HEK293 (cell line): ENCODE results near the gene KLK5.

Experiments used
- CTCF ChIA-PET: fragments of 350-600 bp; formaldehyde crosslinking; extraction: SDS; loops from one replicate; lab custom pipeline; 2021; ENCODE audit warnings: antibody characterized with exemption; lab: Yijun Ruan, JAX
- POLR2A ChIA-PET: fragments of 300-600 bp; formaldehyde crosslinking; extraction: SDS; loops from one replicate; lab custom pipeline; 2020; ENCODE audit warnings: antibody characterized with exemption, inconsistent platforms; lab: Yijun Ruan, JAX
- H3K27ac ChIP-seq: fragments of 200-500 bp; sonication (Bioruptor generic); 2 replicates; pipeline ENCODE4 v1.5.1; 2014; ENCODE audit warnings: low read depth, low read length, control low read depth, inconsistent platforms; ENCODE audit errors: extremely low read depth
- H3K36me3 ChIP-seq, 2 experiments: fragments of 200-500 bp in 1 of 2; sonication (Bioruptor generic) in 1 of 2; 1 replicate in 1 of 2; 2 replicates in 1 of 2; pipeline ENCODE4 v1.5.1; 2014 to 2017; ENCODE audit warnings: inconsistent platforms in 2 of 2, low read length in 2 of 2; ENCODE audit not compliant: control insufficient read depth in 2 of 2, insufficient read depth in 1 of 2
- H3K4me1 ChIP-seq: fragments of 200-500 bp; sonication (Bioruptor generic); 2 replicates; pipeline ENCODE4 v1.5.1; 2014; ENCODE audit warnings: mild to moderate bottlenecking, low read length, inconsistent platforms; ENCODE audit not compliant: control insufficient read depth, insufficient read depth
- H3K4me3 ChIP-seq: 2 replicates; pipeline ENCODE4 v1.5.1; 2011; ENCODE audit warnings: low read depth, mild to moderate bottlenecking, control low read depth, low read length, moderate library complexity
- H3K9me3 ChIP-seq: fragments of 200-500 bp; sonication (Bioruptor generic); 2 replicates; pipeline ENCODE4 v1.5.1; 2014; ENCODE audit warnings: low read depth, low read length, inconsistent platforms; ENCODE audit not compliant: control insufficient read depth, insufficient read depth
- BCL11A ChIP-seq: fragments of 450-650 bp; formaldehyde crosslinking; IDR thresholded peaks from 2 replicates; pipeline ENCODE4 v1.5.1; 2016; ENCODE audit warnings: low read depth, missing biosample characterization, missing genetic modification characterization
- BCL11B ChIP-seq: fragments of 450-650 bp; formaldehyde crosslinking; IDR thresholded peaks from 2 replicates; pipeline ENCODE4 v1.5.1; 2016; ENCODE audit warnings: low read depth, missing biosample characterization, missing genetic modification characterization
- CTCF ChIP-seq: fragments of 450-650 bp; formaldehyde crosslinking; IDR thresholded peaks from 2 replicates; pipeline ENCODE4 v1.5.1; 2016; ENCODE audit warnings: missing biosample characterization, missing genetic modification characterization
- PRDM1 ChIP-seq: fragments of 450-650 bp; formaldehyde crosslinking; IDR thresholded peaks from 2 replicates; pipeline ENCODE4; 2016; ENCODE audit warnings: missing biosample characterization, missing genetic modification characterization
- PRDM10 ChIP-seq: fragments of 450-650 bp; formaldehyde crosslinking; IDR thresholded peaks from 2 replicates; pipeline ENCODE4 v1.5.1; 2016; ENCODE audit warnings: missing biosample characterization, missing genetic modification characterization
- SCRT2 ChIP-seq: fragments of 450-650 bp; formaldehyde crosslinking; IDR thresholded peaks from 2 replicates; pipeline ENCODE4 v1.5.1; 2016; ENCODE audit warnings: missing biosample characterization, missing genetic modification characterization
- WT1 ChIP-seq: fragments of 450-650 bp; formaldehyde crosslinking; IDR thresholded peaks from 2 replicates; pipeline ENCODE4 v1.5.1; 2016; ENCODE audit warnings: missing biosample characterization, missing genetic modification characterization
- ZNF280D ChIP-seq: fragments of 450-650 bp; formaldehyde crosslinking; IDR thresholded peaks from 2 replicates; pipeline ENCODE4 v1.5.1; 2016; ENCODE audit warnings: missing biosample characterization, missing genetic modification characterization
- ZNF366 ChIP-seq: fragments of 450-650 bp; formaldehyde crosslinking; conservative IDR thresholded peaks from 2 replicates; pipeline ENCODE4 v1.5.1; 2016; ENCODE audit warnings: missing biosample characterization, missing genetic modification characterization
- ZNF529 ChIP-seq: fragments of 450-650 bp; formaldehyde crosslinking; IDR thresholded peaks from 2 replicates; pipeline ENCODE4 v1.5.1; 2017; ENCODE audit warnings: missing genetic modification characterization, missing biosample characterization; ENCODE audit not compliant: insufficient replicate concordance
- ZNF571 ChIP-seq: fragments of 450-650 bp; formaldehyde crosslinking; IDR thresholded peaks from 2 replicates; pipeline ENCODE4 v1.5.0; 2017; ENCODE audit warnings: missing biosample characterization, missing genetic modification characterization
- ZNF580 ChIP-seq: fragments of 450-650 bp; formaldehyde crosslinking; IDR thresholded peaks from 2 replicates; pipeline ENCODE4 v1.5.1; 2016; ENCODE audit warnings: missing biosample characterization, missing genetic modification characterization
- ZNF768 ChIP-seq: fragments of 450-650 bp; formaldehyde crosslinking; IDR thresholded peaks from 2 replicates; pipeline ENCODE4 v1.5.1; 2018; ENCODE audit warnings: missing biosample characterization, mild to moderate bottlenecking, missing genetic modification characterization

The KLK5 gene

GRCh38 chr19:50899569-50899968 lies 53.3 kb downstream of the KLK5 start (continued):
- no peak for TF ChIP-seq BCL11B

- TF ChIP-seq ZNF529 (tag by site-specific recombination) (no peak), WT1 (tag by site-specific recombination) (no peak), ZNF571 (no peak), PRDM10 (tag by site-specific recombination) (no peak), ZNF580 (tag by site-specific recombination) (no peak), ZNF280D (peak; percentile 75; the same call in 1 of the 2 replicates), ZNF366 (tag by site-specific recombination) (no peak), ZNF768 (tag by site-specific recombination) (peak; percentile 85), SCRT2 (tag by site-specific recombination) (no peak)
- CTCF ChIA-PET: interaction anchor here (0.6 to 2.1 kb wide), 6 partner anchors 8 to 113 kb away, joined by 3 to 18 read pairs (median 3); no protein-coding TSS in a partner anchor
- POLR2A ChIA-PET: no interaction called here
Observed at GRCh38 chr19:50898018-50898417, 54.8 kb downstream of the KLK5 start.

GRCh38 chr19:50897612-50898011 lies 55.2 kb downstream of the KLK5 start:
- CTCF ChIA-PET: interaction anchor here (0.6 to 2.1 kb wide), 5 partner anchors 8 to 114 kb away, joined by 3 to 18 read pairs (median 3); no protein-coding TSS in a partner anchor
- POLR2A ChIA-PET: no interaction called here
- no peak overlapping the region for H3K4me3 ChIP-seq
- H3K27ac ChIP-seq: no peak overlapping the region
- H3K9me3 ChIP-seq: no peaks in the 10 kb centered on the region
- H3K4me1 ChIP-seq: no peaks in the 10 kb centered on the region; the same call in 1 of the 2 replicates
- TF ChIP-seq CTCF (tag by site-specific recombination) (0 out of 2 replicates have a peak, but pooled peaks have one; percentile 34), PRDM1 (peak; percentile 59), BCL11A (tag by site-specific recombination) (no peak)
- no peaks in the 10 kb centered on the region for H3K36me3 ChIP-seq

More at GRCh38 chr19:50898018-50898417, 54.8 kb downstream of the KLK5 start:
- Histone ChIP-seq H3K4me3 (no peak overlapping the region), H3K36me3 (no peaks in the 10 kb centered on the region), H3K4me1 (no peaks in the 10 kb centered on the region; the same call in 1 of the 2 replicates), H3K9me3 (no peaks in the 10 kb centered on the region), H3K27ac (no peak overlapping the region)
